ENCODE data around the gene SYNPO2.

The SYNPO2 gene

DNA sequence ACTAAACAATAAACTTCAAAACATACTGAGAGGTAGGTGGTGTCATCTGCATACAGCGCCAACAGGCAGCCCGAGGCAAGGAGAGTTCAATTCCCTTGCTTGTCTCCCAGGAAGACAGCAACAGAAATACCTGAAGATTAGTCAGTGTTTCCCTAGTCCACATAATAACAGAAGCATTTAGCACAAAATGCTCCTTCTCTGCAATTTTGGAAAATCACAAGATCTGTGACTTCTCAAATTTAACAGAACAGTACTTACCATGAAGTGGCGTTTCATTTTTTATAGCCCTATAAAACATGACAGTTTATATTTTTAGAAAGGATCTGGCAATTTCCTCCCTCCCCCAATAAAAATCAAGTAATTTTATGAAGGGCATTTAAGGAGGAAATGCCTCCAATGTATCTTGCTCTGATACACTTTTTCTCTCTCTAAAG, 179.9 kb downstream of the SYNPO2 start:
- Mint-ChIP-seq H3K4me1 (ENCODE audit: low read depth) (no peaks in the 10 kb centered on the region), H3K36me3 (ENCODE audit: low read depth) (no peaks in the 10 kb centered on the region), H3K27me3 (ENCODE audit: low read depth) (peaks cover 20% of the 10 kb centered on the region), H3K4me3 (no peak overlapping the region), H3K9me3 (no peaks in the 10 kb centered on the region), H3K27ac (no peak overlapping the region)

DNA sequence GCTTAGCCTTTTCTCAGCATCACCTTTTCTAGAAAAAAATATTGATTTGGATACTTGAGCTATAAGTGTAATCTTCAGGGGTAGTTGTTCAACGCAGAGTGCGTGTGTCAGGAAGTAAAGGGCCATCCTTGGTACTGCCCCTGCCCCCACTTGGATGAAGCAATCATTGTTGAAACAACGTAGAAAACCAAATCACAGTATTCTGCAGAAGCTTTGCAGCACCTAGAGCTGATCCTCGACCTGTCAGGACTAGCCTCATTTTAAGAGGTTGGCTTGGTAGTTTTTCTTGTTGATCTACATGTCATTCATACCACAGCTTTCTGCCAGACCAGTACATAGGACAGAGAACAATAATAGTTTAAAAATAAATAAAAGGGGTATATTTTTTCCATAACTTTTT, 181.6 kb downstream of the SYNPO2 start:
- H3K27ac Mint-ChIP-seq: no peak overlapping the region
- no peaks in the 10 kb centered on the region for H3K4me1 Mint-ChIP-seq (ENCODE audit: low read depth)
- no peaks in the 10 kb centered on the region for H3K36me3 Mint-ChIP-seq (ENCODE audit: low read depth)
- H3K4me3 Mint-ChIP-seq: no peak overlapping the region
- H3K27me3 Mint-ChIP-seq (ENCODE audit: low read depth): peaks cover 17% of the 10 kb centered on the region
- H3K9me3 Mint-ChIP-seq: no peaks in the 10 kb centered on the region

DNA sequence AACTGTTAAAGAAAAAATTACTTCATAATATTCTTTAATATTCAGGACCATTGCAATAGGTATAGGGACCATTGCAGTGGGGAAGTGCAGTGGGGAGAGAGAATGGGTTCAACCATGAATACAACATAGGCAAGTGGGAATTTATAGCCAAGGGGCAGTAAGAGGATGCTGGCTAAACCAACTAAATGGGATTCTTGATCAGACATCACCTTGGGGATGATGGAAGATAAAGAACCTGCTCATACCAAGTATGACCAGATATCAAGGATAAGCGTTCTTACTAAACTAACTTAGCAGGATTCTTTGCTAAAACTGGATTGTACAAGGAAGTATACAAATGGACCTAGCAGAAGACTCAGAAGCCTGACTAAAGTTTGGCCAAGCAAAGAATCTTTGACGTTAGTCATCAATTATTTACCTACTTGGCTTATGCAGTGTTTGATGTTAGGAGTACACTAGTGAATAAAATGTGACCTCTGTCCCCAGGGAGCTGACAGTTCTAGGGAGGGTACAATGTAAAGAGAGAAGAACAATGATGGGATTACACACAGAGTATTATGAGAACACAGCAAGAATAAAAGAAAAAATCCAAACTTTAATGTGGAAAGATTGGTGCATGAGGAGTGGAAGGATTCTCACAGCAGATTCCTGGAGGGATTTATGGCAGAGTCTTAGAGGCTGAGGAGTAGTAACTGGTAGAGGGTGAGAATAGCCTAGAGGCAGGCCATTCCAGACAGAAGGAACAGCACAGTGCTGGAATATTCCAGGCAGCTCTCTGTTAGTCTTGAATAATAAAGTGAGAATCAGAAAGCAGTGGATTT, 192.3 kb downstream of the SYNPO2 start:
- H3K9me3 Mint-ChIP-seq: no peaks in the 10 kb centered on the region

DNA sequence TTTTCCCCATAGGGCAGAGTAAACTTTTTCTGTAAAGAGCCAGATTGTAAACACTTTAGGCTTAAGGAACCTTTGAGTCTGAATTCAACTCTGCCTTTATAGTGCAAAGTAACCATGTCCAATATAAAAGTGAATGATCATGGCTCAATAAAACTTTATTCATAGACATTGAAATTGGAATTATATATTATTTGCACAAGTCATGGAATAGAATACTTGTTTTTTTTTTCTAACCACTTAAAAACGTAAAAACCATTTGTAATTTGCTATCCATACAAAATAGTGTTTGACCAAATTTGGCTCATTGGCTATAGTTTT, 192.8 kb downstream of the SYNPO2 start:
- H3K36me3 Mint-ChIP-seq (ENCODE audit: low read depth): no peaks in the 10 kb centered on the region
- H3K9me3 Mint-ChIP-seq: no peaks in the 10 kb centered on the region
- H3K4me3 Mint-ChIP-seq: no peak overlapping the region
- no peaks in the 10 kb centered on the region for H3K4me1 Mint-ChIP-seq (ENCODE audit: low read depth)
- peaks cover 4% of the 10 kb centered on the region for H3K27me3 Mint-ChIP-seq (ENCODE audit: low read depth)
- H3K27ac Mint-ChIP-seq: no peak overlapping the region

More for the DNA sequence above, 192.3 kb downstream of the SYNPO2 start:
- Mint-ChIP-seq H3K27me3 (ENCODE audit: low read depth) (peaks cover 4% of the 10 kb centered on the region), H3K36me3 (ENCODE audit: low read depth) (no peaks in the 10 kb centered on the region), H3K4me1 (ENCODE audit: low read depth) (no peaks in the 10 kb centered on the region), H3K4me3 (no peak overlapping the region), H3K27ac (no peak overlapping the region)

DNA sequence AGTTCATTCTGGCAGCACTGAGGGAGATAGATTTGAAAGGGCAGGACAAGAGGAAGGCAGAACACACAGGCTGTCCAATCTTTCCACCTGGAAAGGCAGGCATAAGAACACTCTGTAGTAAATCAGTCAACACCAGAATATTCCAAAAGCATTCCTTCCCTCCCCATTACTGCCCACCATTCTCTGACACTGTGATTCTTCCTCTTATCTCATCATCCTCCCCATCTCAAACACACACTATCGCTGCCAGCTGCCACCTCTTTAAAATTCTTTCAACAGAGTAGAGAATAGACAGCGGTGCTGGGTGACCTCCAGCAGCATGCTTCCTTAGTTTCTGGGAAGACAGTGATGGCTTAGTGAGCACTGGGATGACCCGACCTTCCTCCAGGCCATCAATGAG, 193.3 kb downstream of the SYNPO2 start:
- no peaks in the 10 kb centered on the region for H3K36me3 Mint-ChIP-seq (ENCODE audit: low read depth)
- H3K27me3 Mint-ChIP-seq (ENCODE audit: low read depth): peaks cover 4% of the 10 kb centered on the region
- H3K27ac Mint-ChIP-seq: no peak overlapping the region
- no peak overlapping the region for H3K4me3 Mint-ChIP-seq
- no peaks in the 10 kb centered on the region for H3K4me1 Mint-ChIP-seq (ENCODE audit: low read depth)
- H3K9me3 Mint-ChIP-seq: no peaks in the 10 kb centered on the region

DNA sequence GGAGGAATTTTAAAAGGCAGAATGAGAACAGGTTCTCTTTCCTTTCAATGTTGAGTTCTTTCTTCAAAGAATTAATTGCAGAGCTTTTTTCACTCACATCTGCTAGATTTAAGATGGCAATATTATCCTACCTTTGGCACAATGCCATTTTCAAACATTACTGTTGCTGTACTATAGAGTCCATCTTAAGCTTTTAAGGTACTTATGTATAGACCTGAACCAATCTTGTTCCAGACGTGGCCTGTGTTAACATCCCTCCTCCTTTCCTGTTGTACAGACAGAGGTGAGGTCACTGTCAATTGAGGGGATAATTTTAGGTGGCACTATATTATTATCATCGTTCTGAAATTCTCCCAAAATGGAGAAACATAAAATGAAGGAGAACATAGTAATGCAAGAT, 194.0 kb downstream of the SYNPO2 start:
- no peaks in the 10 kb centered on the region for H3K4me1 Mint-ChIP-seq (ENCODE audit: low read depth)
- H3K27me3 Mint-ChIP-seq (ENCODE audit: low read depth): peaks cover 4% of the 10 kb centered on the region
- no peak overlapping the region for H3K27ac Mint-ChIP-seq
- H3K4me3 Mint-ChIP-seq: no peak overlapping the region
- no peaks in the 10 kb centered on the region for H3K36me3 Mint-ChIP-seq (ENCODE audit: low read depth)
- no peaks in the 10 kb centered on the region for H3K9me3 Mint-ChIP-seq

DNA sequence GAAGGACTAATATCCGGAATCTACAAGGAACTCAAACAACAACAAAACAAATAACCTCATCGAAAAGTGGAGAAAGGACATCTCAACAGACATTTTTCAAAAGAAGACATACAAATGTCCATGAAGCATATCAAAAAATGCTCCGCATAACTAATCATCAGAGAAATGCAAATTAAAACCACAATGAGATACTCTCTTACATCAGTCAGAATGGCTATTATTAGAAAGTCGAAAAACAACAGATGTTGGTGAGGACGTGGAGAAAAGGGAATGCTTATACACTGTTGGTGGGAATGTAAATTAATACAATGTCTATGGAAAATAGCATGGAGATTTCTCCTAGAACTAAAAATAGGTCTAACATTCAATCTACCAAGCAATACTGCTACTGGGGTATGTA, 195.9 kb downstream of the SYNPO2 start:
- Mint-ChIP-seq H3K9me3 (no peaks in the 10 kb centered on the region), H3K27me3 (ENCODE audit: low read depth) (peaks cover 6% of the 10 kb centered on the region), H3K4me3 (no peak overlapping the region), H3K27ac (no peak overlapping the region), H3K4me1 (ENCODE audit: low read depth) (no peaks in the 10 kb centered on the region), H3K36me3 (ENCODE audit: low read depth) (no peaks in the 10 kb centered on the region)

DNA sequence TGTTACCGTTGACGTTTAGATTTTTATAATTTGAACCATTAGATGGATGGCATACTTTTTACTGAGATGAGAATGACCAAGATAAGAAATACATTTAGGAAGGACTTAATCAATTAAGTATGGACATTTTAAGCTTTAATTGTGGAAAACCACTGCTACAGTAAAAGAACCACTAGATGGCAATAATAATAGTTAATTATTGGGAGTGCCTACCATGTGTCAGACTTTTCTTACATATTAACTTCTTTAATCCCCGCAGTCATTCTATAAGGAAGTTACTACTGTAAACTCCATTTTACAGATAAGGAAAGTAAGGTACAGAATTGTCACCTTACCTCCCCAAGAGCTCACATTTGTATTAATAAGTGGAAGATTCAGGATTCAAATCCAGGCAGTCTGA, 198.5 kb downstream of the SYNPO2 start:
- H3K4me3 Mint-ChIP-seq: no peak overlapping the region
- no peaks in the 10 kb centered on the region for H3K9me3 Mint-ChIP-seq
- no peak overlapping the region for H3K27ac Mint-ChIP-seq
- H3K36me3 Mint-ChIP-seq (ENCODE audit: low read depth): no peaks in the 10 kb centered on the region
- H3K27me3 Mint-ChIP-seq (ENCODE audit: low read depth): peaks cover 16% of the 10 kb centered on the region
- H3K4me1 Mint-ChIP-seq (ENCODE audit: low read depth): no peaks in the 10 kb centered on the region

DNA sequence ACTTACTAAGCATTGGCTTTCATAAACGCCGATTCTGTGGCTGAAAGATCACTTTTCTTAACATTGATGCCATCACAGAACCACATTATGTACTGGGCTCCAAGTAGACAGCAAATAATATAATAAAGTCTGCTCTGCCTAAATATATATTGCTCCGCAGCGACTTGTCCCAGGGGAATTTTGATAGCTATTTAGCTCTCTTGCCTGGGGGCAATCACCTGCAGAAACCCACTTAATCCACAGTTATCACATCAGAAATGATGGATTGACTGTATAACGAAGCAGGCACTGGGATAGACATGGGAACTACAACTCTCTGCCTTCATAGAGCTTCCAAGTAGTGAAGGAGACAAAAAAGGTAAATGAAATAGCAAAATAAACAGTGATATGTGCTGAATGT, 199.0 kb downstream of the SYNPO2 start:
- H3K4me3 Mint-ChIP-seq: no peak overlapping the region
- H3K4me1 Mint-ChIP-seq (ENCODE audit: low read depth): no peaks in the 10 kb centered on the region
- peaks cover 16% of the 10 kb centered on the region for H3K27me3 Mint-ChIP-seq (ENCODE audit: low read depth)
- H3K36me3 Mint-ChIP-seq (ENCODE audit: low read depth): no peaks in the 10 kb centered on the region
- no peaks in the 10 kb centered on the region for H3K9me3 Mint-ChIP-seq
- H3K27ac Mint-ChIP-seq: no peak overlapping the region

DNA sequence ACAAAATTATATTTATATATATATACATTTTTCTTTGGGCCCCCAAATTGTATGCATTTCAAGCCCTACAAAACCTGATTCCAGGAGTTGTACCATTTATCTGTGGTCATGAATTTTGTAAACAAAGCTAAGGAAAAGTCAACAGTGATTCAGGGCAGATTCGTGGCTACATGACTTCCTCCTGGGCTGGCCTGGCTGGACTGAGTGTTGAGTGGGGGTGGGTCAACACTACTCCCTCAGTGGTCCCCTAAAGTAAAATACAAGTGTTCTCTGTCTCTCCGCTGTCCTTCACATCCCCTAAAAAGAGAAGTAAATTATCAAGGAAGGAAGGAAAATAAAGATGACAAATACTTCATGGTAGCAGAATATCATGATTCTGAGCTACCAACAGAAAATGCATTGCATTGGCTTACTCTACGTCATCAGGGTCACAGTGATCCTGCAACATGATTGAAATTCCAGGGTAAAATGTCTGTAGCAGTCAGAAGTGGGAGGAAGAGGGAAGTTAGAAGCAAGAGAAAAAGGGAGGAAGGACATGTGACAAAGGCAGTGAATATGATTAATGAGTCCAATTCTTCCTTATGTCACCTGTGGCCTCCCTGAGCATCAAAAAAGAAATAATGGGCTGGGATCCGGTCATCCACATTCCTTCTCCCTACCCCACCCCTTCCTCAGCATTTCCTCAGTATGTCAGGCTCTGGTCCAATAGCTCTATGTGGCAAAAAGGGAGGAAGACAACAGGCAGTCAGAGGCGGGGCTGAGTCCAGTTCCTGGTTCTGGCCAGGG, 204.6 kb downstream of the SYNPO2 start:
- H3K4me1 Mint-ChIP-seq (ENCODE audit: low read depth): peaks cover 2% of the 10 kb centered on the region
- peaks cover 22% of the 10 kb centered on the region for H3K27me3 Mint-ChIP-seq (ENCODE audit: low read depth)
- no peaks in the 10 kb centered on the region for H3K9me3 Mint-ChIP-seq

DNA sequence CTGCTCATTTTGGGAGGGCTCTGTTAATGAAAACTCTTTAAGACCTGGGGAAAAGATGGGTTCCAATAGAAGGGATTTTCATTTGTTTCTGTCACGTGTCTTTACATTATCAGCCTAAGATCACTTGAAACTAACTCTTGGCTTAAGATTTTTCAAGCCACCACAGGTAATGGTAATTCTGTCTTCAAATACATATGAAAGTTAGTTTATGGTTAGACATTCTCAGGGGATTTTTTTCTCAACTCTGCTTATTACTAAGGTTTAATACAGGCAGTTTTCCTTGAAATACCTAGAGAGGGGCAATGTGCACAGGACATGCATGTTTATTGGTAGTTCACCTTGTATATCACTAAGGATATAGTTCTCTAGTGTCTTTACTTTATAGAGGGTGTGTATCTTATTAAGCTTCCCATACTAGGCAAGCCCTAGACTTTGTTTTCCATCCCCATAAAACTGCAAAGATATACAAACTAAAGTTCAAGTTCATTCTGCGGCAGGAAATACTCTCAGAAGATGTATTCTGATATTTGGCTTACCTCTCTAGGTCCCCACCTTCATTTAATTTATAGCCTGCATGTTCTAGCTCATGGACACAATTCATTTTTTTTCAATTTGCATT, 208.7 kb downstream of the SYNPO2 start:
- Mint-ChIP-seq H3K27ac (no peak overlapping the region), H3K36me3 (ENCODE audit: low read depth) (no peaks in the 10 kb centered on the region), H3K9me3 (no peaks in the 10 kb centered on the region), H3K4me1 (ENCODE audit: low read depth) (peaks cover 2% of the 10 kb centered on the region), H3K4me3 (no peak overlapping the region), H3K27me3 (ENCODE audit: low read depth) (peaks cover 7% of the 10 kb centered on the region)

More for the DNA sequence above, 204.6 kb downstream of the SYNPO2 start:
- no peak overlapping the region for H3K4me3 Mint-ChIP-seq
- H3K27ac Mint-ChIP-seq: no peak overlapping the region
- no peaks in the 10 kb centered on the region for H3K36me3 Mint-ChIP-seq (ENCODE audit: low read depth)

DNA sequence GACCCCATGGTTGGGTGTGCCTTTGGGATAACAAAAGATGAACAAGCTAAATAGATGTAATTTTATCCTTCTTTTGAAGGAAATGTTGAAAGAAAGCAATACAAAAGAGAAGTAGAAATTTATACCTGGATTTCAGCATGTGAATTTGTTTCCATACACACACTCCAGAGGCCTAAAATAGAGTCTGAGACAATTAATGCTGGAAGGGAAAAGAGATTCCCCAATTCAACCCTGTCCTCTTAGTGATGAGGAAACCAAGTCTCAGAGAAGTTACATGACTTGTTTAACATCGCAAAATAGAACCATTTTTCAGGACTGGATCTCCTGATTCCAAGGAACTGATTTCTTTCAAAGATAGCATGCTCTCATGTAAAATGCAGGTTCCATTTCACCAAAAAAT, 209.7 kb downstream of the SYNPO2 start:
- Mint-ChIP-seq H3K4me1 (ENCODE audit: low read depth) (peaks cover 2% of the 10 kb centered on the region), H3K4me3 (no peak overlapping the region), H3K27ac (no peak overlapping the region), H3K27me3 (ENCODE audit: low read depth) (peaks cover 7% of the 10 kb centered on the region), H3K36me3 (ENCODE audit: low read depth) (no peaks in the 10 kb centered on the region), H3K9me3 (no peaks in the 10 kb centered on the region)

DNA sequence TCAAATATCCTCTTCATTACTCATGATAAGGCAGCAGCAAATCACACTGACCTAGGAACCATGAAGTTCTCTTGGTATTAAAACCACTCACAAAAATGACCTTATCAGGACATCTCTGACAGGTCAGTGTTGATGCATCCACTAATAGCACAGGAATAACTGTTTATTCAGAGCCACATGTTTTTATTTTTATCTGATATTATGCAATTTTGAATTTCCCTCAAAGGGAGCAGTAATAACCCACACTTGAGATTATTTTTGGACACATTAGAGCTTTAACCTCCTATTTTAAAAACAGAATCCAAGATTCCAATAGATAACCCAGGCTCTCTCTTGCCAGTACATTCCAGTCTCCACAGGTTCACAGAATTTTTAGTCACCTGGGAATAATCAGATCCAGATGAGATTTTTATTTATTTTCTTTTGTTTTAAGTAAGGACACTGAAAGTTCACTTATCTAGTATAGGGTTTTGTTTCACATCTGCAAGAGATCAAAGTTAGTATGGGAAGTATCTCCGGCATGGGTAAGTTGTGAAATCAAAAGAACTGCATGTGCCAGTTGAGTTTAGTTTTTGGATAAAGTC, 210.7 kb downstream of the SYNPO2 start:
- Mint-ChIP-seq H3K9me3 (no peaks in the 10 kb centered on the region), H3K4me1 (ENCODE audit: low read depth) (peaks cover 2% of the 10 kb centered on the region), H3K27me3 (ENCODE audit: low read depth) (peaks cover 7% of the 10 kb centered on the region), H3K4me3 (no peak overlapping the region), H3K36me3 (ENCODE audit: low read depth) (no peaks in the 10 kb centered on the region), H3K27ac (no peak overlapping the region)

DNA sequence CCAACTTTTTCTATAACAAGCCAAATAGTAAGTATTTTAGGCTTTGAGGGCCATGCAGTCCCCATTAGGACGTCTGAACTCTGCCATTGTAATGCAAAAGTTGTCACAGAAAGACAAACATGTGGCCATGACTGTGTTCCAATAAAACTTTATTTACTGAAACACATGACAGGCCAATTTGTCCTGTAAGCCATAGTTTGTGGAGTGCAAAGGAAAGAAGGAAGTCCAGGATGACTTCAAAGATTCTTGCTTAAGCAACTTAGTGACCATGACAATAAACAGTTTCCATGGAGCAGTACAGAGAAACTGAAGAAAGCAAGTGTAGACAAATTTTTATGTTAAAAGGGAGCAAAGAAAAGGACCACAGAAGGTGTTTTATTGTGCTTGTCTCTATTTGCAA, 212.0 kb downstream of the SYNPO2 start:
- H3K36me3 Mint-ChIP-seq (ENCODE audit: low read depth): no peaks in the 10 kb centered on the region
- H3K9me3 Mint-ChIP-seq: no peaks in the 10 kb centered on the region
- H3K27me3 Mint-ChIP-seq (ENCODE audit: low read depth): no peaks in the 10 kb centered on the region
- H3K4me1 Mint-ChIP-seq (ENCODE audit: low read depth): peaks cover 2% of the 10 kb centered on the region
- no peak overlapping the region for H3K27ac Mint-ChIP-seq
- no peak overlapping the region for H3K4me3 Mint-ChIP-seq

All from T-helper 1 cell treated with Interleukin-12 subunit alpha and Interleukin-12 subunit beta and Interleukin-4 antibody, amounts not matched to agents 30 μg/mL and 1 μg/mL, for 36 hours (primary cell).